Midbrain (tissue), 1 donor: ENCODE data around the gene SLC24A4.

Experiments
- DNase-seq: peaks from one replicate; lab custom pipeline; 2025; lab: John Stamatoyannopoulos, UW

Gene SLC24A4

DNA sequence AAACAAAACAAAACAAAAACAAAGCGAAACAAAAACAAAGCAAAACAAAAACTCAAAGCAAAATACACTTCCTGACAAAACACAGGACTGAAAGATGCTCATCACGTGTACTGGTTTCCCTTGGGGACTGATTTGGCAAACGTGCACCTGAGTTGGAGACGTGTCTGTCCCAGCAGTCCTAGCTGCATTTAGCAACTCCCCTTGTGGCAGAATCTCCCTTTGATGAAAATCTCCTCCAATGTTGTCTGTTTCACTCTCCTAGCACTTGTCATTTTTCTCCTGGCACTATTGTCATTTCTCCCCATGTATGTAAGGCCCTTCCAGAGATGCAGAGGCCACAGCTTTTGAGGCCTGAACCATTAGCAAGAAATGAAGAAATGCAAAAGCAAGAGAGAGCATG is 6.8 kb upstream of the SLC24A4 start:
- DNase-seq: no peak

DNA sequence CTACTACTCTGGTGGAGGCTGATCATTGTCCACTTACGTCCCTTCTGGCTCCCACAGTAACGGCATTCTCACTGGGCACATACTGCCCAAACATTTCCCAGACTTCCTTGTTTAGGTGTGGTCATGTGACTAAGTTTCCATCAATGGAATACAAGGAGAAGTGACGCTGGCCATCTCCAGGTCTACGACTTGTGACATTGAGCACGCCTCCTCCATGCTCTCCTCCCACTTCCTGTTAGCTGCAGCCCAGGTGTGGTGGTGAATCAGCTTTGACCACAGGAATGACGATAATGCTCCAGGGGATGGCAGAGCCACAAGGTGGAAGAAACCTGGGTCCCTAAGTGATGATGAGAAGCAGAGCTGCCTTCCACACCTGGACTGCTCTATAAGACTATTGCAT is 6.0 kb upstream of the SLC24A4 start:
- DNase-seq: no peak

GRCh38 chr14:92317511-92317910 is 5.5 kb upstream of the SLC24A4 start:
- no peak for DNase-seq

- DNase-seq: no peak
These were observed 1.3 kb upstream of the SLC24A4 start for GRCh38 chr14:92321701-92322100.

DNA sequence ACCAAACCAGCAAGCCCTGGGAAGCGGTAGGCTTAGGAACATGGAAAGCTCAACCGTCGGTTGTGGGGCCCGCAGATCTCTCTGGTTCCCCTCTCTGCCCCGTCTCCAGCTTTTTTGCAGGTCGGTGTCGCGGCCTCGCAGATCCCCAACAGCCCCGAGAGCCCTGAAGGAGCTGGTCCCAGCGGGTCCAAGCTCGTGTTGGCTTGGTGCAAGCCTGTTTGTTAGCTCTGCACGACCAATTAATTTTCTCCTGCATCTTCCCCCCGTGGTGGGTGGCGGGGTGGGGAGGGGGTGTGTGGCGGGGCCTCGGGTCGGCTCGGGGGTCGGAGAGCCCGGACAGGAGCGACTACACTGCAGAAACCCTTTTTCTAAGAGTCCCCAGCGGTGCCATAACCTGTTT is 449 bp upstream of the SLC24A4 start:
- no peak for DNase-seq

GRCh38 chr14:92323916-92324818 is 1.2 kb downstream of the SLC24A4 start:
- DNase-seq: no peak

GRCh38 chr14:92325835-92326234 is 2.9 kb downstream of the SLC24A4 start:
- no peak for DNase-seq

DNA sequence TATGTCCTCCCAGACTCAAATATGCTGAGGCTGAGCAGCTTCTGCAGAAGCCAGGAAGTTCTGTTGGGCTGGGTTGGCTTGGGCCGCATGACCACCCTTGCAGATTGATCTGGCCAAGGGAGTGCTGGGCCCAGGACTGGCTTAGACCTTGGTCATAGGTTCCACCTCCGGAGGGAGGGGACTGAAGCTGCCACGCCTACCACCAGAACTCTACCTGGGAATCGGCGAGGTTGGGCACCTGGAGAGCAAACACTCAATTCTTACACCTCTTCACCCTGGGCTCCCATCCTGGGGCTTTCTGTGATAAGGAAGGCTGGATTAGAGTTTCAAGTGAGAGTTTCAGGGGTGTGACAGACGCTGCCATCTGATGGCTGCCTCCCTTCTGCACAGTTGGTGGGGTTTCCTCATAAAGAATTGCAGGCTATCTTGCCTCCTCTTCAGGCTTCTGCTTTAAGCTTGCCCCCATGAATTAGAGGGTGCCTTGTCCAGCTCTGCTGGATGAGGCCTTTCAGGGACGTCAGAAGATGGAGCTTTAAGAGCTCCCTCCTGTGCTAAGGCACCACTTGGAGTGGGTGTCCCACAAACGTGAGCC is 5.8 kb downstream of the SLC24A4 start:
- no peak for DNase-seq

DNA sequence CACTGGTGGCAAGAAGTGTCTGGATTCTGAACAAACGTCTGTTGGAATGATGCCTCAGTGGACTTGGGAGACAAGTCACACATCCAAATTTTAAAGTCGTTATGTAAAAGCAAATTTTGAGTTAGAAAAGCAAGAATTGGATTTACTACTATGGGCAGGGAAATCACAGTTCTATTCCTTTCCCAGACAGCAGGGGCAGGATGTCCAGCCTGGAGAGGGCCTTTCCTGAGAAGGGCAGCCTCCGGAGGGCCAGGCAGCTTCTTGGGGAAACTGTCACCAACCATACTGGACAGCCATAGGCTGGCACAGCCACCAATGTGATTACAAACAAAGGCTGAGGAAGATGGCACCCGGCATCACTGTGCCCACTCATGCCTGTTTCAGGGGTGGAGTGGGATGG is 11.1 kb downstream of the SLC24A4 start:
- no peak for DNase-seq

DNA sequence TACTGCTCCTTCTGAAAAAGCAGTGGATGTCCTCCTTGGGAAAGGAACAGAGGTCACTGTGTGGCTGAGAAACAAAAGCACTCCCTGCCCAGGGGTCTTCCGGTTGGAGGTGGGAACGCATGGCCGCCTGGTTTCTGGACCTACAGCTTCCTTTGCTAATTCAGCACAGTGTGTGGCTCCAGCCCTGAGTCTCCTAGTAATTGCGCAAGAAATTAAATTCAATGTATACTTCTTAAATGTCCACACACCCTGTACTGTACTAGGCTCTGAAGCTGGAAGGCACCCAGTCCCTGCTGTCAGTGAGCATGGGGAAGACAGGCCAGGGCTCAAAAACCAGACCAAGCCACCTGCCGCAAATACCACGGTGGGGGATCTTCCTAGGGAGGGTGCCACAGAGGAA is 13.4 kb downstream of the SLC24A4 start:
- DNase-seq: no peak

- DNase-seq: no peak
These were observed 16.5 kb downstream of the SLC24A4 start for GRCh38 chr14:92339426-92339825.

- DNase-seq: no peak
These were observed 17.1 kb downstream of the SLC24A4 start for GRCh38 chr14:92340071-92340470.

GRCh38 chr14:92340931-92341330 is 18.0 kb downstream of the SLC24A4 start:
- DNase-seq: no peak

DNA sequence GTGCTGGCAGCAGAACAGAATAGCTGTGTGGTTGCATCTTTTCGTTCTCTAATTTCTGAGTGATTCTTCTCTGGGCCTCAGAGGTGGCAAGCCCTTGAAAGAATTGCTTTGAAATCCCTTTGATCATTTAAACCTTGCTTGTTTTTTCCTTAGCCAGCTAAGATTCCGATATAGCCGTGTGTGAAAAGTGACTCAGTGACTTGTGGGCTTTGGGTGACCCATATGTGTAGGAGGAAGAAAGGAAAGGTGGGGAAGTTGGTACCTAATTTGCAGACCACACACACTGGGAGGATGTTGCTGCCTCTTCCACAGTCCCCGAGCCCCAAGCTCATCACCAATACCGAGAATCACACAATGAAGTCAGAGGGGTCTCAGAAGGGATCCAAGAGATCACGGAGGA is 18.8 kb downstream of the SLC24A4 start:
- DNase-seq: no peak

- DNase-seq: no peak
These were observed 25.2 kb downstream of the SLC24A4 start for GRCh38 chr14:92348154-92348553.

GRCh38 chr14:92351750-92352149 is 28.8 kb downstream of the SLC24A4 start:
- no peak for DNase-seq

DNA sequence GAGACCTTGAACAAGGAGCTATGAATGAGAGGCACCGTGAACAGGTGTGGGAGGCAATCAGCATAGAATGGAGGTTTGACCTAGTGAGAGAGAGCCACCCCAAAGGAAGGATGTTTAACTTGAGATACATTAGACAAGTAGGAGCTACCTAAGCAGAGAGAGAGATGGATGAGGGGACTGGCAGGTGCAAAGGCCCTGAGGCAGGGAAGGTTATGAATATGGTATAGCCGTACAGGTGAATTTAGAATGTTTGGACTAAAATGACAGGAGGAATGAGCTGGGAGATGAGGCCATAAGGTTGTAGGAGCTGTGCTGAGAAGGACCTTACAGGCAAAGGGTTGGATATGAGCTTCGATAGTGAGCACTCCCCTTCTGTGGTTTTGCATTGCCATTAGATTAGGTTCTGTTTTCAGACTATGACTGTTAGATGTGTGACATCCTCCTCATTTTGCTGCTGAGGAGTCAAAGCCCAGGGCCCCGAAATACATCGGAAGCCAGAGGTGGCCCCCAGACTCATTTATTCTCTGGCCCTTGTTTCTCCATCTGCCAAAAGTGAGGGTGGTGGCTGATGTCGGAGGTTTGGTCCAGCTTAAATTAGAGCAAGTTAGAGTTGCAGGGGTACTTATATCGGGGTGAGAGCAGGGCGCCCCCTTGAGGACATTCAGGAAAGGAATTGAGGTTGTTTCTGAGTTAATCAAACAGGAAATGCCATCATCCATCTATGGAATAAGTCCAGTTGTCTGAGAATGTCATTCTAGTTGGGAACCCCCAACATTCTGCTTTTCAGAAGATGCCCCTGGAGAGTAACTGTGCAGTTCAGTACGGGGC is 29.4 kb downstream of the SLC24A4 start:
- no peak for DNase-seq

DNA sequence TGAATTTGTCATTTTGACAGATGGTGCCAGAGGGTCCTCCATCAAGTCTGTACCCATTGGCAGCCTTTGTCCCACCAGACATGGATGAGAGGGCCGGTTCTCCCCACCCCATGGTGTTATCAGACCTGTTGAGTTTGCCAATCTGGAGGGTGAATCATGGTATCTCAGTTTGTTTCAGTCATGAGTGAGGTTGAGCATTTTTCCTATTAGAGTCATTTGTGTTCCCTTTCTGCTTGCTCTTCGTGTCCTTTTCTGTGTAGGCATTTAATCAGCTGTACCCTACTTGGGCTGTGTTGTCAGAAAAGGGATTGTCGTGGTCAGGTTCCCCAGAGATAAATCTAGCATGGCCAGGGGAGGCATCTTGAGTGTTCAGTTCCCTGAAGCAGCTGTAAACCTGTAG is 30.5 kb downstream of the SLC24A4 start:
- no peak for DNase-seq

DNA sequence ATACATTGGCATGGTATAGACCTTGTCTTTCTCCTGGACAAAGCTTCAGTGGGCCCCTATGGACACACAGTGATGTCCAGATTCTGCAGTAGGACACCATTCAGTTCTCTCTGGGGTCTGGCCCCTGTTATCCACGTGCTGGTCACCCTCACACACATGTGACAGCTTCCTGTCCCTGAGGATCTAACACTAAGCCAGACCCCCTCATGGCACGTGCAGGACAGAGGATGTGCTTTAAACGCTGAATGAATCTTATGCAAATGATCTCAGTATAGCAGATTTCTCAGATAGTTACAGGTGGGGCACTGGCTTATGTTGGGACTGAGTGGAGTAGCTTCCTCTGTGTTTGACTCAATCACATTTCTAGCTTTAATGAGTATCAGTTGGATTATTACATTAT is 33.7 kb downstream of the SLC24A4 start:
- no peak for DNase-seq

DNA sequence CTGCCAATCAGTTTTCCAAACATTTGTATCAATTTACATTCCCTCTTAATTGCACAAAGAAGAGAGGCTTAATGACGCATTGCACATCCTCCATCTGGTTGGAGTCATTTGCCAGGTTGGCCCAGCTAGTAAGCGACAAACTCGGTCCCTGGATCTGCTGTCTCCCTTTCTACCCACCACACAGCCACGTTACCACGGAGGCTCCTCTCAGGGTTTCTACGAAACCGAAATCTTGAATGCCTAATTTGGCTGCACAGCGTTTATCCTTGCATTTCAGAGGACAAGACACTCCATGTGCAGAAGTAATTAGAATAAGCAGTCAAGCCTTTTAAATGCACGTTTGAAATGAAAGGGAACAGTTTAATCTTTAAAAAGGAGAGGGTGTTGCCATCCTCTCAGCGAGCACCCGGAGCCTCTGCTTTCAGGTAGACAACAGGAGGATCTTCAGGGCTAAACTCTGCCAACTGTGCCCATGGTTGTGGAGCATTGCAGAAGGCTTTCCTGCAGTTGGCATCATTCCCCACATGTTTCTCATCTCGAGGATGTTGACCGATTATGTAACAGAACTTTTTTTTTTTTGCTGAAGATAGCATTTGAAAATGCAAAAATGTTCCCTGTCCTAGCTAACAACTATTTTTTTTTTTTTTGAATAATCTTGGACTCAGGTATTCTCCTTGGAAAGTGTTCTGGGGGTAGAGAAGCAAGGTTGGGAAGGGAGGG is 37.8 kb downstream of the SLC24A4 start:
- DNase-seq: no peak

DNA sequence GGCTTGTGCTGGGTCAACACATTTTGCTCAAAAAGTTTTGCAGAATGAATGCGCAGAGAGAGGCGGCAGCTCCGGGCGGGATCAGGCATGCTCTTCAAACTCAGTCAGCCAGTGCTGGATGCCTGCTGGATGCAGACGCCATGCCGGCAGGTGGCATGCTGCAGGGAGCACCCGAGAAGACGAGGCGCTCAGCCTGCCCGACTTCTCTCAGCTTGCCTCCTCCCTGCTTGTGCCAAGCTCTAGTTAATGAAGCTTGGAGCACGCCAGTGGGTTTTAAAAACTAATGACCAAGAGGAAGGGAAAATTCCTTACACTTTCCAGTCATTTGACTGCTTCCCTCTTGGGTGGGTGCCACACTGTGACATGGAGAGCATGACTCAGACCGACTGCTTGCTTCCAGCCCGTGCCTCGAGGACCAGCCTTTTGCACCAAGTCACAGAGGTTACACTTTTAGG is 39.8 kb downstream of the SLC24A4 start:
- peak; percentile 19 for DNase-seq

DNA sequence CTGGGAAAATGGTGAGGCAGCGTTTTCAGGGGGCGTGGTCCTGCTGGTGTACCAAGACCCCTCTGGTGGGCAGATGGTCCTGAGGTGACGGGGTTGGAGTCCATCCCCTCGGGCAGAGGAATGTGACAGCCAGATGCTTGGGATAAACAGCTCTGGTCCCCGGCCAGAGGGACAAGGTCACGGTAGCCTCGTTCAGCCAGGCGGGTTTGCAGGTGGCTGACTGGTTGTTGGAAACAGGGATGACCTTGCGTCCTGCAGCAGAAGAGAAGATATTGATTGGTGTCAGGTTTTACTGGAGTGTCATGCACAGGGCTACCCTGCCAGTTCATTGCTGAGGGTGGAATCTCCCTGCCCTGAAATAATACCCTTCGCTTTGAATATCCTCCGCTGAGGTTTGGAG is 43.3 kb downstream of the SLC24A4 start:
- DNase-seq: no peak
